HUES6 (cell line): ENCODE measurements around the gene AGPAT3.

Experiments used
- H3K27ac ChIP-seq: 2 replicates; pipeline ENCODE4 v1.7.0; 2013; ENCODE audit warnings: low read depth, mild to moderate bottlenecking, low read length, inconsistent platforms
- H3K27me3 ChIP-seq: 2 replicates; pipeline ENCODE4 v1.6.1; 2013; ENCODE audit warnings: low read length; ENCODE audit not compliant: control insufficient read depth, insufficient read depth
- H3K36me3 ChIP-seq: 2 replicates; pipeline ENCODE4 v1.6.1; 2013; ENCODE audit warnings: low read length; ENCODE audit not compliant: control insufficient read depth, insufficient read depth
- H3K4me1 ChIP-seq: 2 replicates; pipeline ENCODE4 v1.6.1; 2013; ENCODE audit warnings: low read length; ENCODE audit not compliant: control insufficient read depth, insufficient read depth
- H3K4me3 ChIP-seq: 2 replicates; pipeline ENCODE4 v1.5.1; 2013; ENCODE audit warnings: low read depth, low read length
- H3K9ac ChIP-seq: one replicate; pipeline ENCODE4 v1.6.1; 2013; ENCODE audit warnings: mild to moderate bottlenecking, low read length
- H3K9me3 ChIP-seq: 2 replicates; pipeline ENCODE4 v1.6.1; 2013; ENCODE audit warnings: low read depth, low read length; ENCODE audit not compliant: control insufficient read depth, insufficient read depth

The AGPAT3 gene

DNA sequence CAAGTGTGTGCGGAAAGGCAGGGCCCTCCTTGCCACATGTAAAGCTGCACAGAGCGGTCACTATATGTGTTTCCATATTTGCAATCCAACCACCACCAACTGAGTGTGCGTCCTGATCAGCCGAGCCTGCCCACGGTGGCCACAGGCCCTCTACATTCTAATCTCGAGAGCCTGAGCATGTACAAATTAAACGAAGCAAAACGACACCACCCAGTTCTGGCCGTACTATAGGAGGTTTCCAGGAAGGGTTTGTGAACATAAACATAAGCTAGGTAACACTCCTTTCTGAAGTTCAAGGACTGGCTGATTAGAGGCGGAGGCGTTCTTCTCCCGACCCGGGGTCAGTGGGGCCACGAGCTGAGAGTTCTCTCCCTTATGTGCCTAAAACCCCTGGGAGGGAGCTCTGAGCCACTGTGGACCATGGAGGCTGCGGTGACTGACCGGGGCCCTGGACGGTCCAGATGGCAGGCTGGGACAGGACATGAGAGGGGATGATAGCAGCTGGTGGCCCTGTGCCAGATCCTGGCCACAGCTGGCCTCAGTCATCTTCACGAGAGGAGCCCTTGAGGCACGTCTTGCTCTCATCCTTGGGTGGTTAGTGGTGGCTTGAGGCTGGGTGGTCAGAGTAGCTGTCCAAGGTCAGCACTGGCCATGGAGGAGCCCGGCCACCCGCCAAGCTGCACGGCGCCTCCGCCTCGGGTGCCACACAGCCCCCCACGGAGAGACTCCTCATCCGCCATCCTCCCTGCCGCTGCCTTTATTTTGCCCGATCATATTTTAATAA, 108.0 kb downstream of the AGPAT3 start:
- Histone ChIP-seq H3K27ac (no peak overlapping the region), H3K36me3 (peaks cover 3% of the 10 kb centered on the region; the same call in 1 of the 2 replicates), H3K27me3 (no peaks in the 10 kb centered on the region), H3K4me1 (no peaks in the 10 kb centered on the region), H3K4me3 (no peak overlapping the region), H3K9me3 (no peaks in the 10 kb centered on the region), H3K9ac (no peak overlapping the region)

DNA sequence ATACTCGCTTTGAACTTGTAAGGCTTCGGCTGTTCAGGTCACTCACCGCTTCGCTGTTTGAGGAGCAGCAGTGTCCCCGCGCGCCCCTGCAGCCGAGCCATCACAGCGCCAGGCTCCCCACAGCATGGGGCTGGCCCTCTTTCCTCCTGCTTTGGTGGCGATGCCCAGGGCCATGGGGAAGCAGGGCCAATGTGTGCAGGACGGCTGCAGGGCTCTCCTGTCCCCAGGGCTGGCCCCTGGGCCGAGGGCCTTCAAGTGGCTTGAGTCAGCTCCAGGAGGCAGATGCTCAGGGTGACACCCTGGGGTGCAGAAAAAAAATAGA, 108.6 kb downstream of the AGPAT3 start:
- H3K9me3 ChIP-seq, result no peaks in the 10 kb centered on the region
- H3K4me1 ChIP-seq, result no peaks in the 10 kb centered on the region
- no peaks in the 10 kb centered on the region for H3K27me3 ChIP-seq
- no peak overlapping the region for H3K9ac ChIP-seq
- H3K27ac ChIP-seq, result no peak overlapping the region
- no peak overlapping the region for H3K4me3 ChIP-seq
- peaks cover 3% of the 10 kb centered on the region; the same call in 1 of the 2 replicates for H3K36me3 ChIP-seq

DNA sequence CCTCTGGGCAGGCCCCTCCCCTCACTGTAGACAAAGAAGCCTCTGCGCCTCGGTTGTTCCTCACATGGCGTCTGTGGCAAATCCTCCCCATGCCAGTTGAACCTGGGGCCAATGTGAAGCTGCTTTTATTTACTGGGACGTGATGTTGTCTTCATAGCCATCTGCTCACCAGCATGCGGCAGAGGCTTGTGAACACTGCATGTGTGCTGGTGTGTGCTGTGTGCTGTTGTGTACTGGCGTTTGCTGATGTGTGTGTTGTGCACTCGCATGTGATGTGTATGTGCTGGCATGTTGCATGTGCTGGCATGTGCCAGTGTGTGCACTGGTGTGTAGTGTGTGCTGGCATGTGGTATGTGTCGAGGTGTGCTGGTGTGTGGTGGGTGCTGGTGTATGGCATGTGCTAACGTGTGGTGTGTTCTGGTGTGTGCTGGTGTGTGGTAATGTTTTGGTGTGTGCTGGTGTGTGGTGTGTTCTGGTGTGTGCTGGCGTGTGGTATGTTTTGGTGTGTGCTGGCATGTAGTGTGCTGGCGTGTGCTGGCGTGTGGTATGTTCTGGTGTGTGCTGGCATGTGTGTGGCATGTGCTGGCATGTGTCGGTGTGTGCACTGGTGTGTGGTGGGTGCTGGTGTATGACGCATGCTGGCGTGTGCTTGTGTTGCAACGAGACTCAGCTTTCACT, 109.9 kb downstream of the AGPAT3 start:
- Histone ChIP-seq H3K27ac (no peak overlapping the region), H3K9ac (no peak overlapping the region), H3K36me3 (no peaks in the 10 kb centered on the region)

DNA sequence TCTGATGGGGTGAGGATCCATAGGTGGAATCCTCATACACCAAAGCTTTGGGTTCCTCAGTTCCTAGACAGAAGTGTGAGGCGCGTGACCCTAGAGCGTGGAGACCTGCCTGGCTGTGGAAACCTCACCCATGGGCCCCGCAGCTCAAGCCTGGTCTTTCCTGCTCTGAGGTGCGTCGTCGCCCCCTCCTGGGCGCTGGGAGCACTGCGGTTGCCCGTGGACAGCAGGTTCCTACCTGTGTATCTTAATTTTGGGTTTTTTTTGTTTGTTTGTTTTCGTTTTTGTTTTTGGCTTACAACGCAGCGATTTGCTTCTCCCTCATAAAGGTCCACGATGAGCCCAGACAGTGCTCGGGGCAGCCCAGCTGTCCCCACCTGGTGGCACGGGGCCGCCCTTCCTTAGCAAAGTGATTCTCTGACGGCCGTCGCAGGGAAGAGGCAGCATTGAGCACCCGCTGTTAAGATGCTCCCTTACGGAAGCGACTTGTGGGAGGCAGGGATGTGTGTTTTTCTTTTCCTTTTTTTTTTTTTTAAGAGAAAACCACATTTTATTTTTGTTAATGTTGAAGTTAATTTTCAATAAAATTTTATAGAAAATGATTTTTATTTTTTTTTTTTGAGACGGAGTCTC, 110.6 kb downstream of the AGPAT3 start:
- Histone ChIP-seq H3K9me3 (no peaks in the 10 kb centered on the region), H3K4me3 (peak overlapping the region; percentile 28), H3K36me3 (no peaks in the 10 kb centered on the region), H3K9ac (no peak overlapping the region), H3K27me3 (no peaks in the 10 kb centered on the region), H3K4me1 (no peaks in the 10 kb centered on the region), H3K27ac (no peak overlapping the region)

More for the DNA sequence above, 109.9 kb downstream of the AGPAT3 start:
- Histone ChIP-seq H3K4me3 (no peak overlapping the region), H3K9me3 (no peaks in the 10 kb centered on the region), H3K4me1 (no peaks in the 10 kb centered on the region), H3K27me3 (no peaks in the 10 kb centered on the region)

DNA sequence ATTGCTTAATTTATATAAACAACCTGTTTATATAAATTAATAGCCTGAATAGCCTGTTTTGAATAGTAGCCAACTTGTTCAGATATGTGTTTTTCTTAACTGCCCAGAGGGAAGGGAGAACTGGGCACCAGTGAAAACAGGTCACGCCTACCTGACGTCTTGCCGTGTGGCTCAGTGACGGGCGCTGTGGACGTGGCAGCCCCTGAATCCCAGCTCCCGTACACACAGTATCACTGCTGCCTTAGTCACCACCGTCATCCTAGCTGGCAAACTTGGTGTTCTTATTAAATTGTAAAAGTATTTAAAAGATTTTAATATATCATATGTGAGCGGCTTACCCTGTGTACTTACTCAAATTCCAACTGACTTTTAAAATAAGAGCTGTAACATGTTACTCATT, 111.6 kb downstream of the AGPAT3 start:
- Histone ChIP-seq H3K36me3 (no peaks in the 10 kb centered on the region), H3K4me1 (peaks cover 3% of the 10 kb centered on the region; the same call in 1 of the 2 replicates), H3K9ac (no peak overlapping the region), H3K4me3 (no peak overlapping the region), H3K9me3 (no peaks in the 10 kb centered on the region), H3K27me3 (no peaks in the 10 kb centered on the region), H3K27ac (no peak overlapping the region)

DNA sequence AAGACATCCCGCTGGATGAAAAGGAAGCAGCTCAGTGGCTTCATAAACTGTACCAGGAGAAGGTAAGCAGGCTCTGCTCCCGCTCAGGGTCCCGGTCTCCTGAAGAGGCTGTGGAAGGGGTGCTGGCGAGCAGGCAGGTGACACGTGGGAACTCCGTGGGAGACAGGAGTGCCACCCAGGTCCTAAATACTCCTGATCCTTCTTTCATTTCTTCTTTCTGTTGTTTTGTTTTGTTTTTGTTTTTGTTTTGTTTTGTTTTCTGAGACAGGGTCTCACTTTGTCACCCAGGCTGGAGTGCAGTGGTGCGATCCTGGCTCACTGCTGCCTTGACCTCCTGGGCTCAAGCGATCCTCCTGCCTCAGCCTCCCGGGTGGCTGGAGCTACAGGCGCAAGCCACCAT, 113.0 kb downstream of the AGPAT3 start:
- Histone ChIP-seq H3K4me1 (peaks cover 8% of the 10 kb centered on the region; the same call in 1 of the 2 replicates), H3K27me3 (no peaks in the 10 kb centered on the region), H3K9ac (no peak overlapping the region), H3K9me3 (no peaks in the 10 kb centered on the region), H3K36me3 (no peaks in the 10 kb centered on the region), H3K27ac (no peak overlapping the region), H3K4me3 (no peak overlapping the region)

DNA sequence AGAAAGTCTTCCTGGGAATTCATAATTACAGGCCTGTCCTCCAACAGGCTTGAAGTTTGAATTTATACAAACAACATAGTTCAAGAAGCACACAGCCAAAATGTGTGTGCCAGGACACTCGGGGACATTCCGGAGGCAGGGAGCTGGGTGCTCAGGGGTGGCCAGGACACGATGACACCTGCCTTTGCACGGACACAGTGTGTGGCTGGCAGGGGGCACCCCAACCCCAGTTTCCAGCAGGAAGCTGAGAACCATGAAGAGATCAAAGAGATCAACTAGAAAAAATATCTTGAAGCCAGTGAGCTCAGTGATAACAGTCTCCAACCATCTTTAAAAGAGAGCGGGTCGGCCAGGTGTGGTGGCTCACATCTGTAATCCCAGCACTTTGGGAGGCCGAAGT, 114.6 kb downstream of the AGPAT3 start:
- H3K27me3 ChIP-seq, result no peaks in the 10 kb centered on the region
- no peak overlapping the region for H3K27ac ChIP-seq
- H3K36me3 ChIP-seq, result no peaks in the 10 kb centered on the region
- H3K4me3 ChIP-seq, result no peak overlapping the region
- H3K4me1 ChIP-seq, result peaks cover 8% of the 10 kb centered on the region; the same call in 1 of the 2 replicates
- H3K9ac ChIP-seq, result no peak overlapping the region
- H3K9me3 ChIP-seq, result no peaks in the 10 kb centered on the region

DNA sequence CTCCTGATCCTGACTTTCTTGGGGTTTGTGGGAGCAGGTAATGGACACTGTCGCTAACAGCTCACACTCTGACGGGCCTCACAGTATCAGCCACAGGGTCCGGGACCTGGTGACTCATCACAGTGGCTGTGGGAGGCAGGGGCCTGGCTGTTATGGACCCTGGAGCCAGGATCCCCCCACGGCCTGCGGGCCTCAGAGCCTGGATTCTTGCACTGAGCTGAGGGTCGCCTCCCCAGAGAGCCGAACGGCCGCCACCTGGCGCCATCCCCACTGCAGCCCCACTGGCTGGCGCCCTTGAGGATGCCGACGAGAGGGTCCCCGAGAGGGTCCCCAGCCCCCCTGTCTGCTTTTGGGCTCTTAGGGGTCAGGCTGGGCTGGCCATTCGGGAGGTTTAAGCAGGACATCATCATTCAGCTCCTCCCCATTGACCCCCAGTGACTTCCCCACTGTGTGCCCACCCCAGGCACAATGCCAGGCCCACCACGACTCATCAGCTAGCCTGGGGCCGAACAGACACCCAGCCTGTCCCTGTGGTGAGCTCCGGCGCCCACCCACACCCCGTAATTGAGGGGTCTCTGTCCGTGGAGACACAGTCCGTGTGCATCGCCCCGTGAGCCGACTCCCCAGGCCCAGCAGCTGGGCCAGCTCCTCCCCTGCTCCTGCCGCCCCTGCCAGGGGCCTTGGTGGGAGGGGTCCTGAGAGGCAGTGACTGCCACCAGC, 116.3 kb downstream of the AGPAT3 start:
- no peak overlapping the region for H3K9ac ChIP-seq
- no peaks in the 10 kb centered on the region for H3K9me3 ChIP-seq
- peaks cover 20% of the 10 kb centered on the region for H3K4me1 ChIP-seq
- H3K4me3 ChIP-seq, result no peak overlapping the region
- no peak overlapping the region for H3K27ac ChIP-seq
- no peaks in the 10 kb centered on the region for H3K36me3 ChIP-seq
- H3K27me3 ChIP-seq, result no peaks in the 10 kb centered on the region; the same call in 1 of the 2 replicates

DNA sequence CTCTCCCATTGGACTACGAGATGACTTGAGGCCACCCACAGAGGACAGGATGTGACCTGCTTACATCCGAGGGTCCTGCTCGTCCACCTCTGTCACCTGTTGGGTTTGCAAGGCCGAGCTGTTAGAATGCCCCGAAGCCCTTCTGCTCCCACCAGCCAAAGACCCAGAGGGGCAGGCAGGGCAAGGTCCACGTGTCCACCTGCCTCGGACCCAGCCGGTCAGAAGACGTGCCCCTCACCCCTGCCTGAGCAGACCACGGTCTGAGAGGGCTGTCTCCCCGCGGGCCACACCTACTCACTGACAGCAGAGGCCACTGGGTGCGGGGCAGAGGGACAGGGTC, 116.8 kb downstream of the AGPAT3 start:
- Histone ChIP-seq H3K36me3 (no peaks in the 10 kb centered on the region), H3K4me3 (no peak overlapping the region), H3K9ac (no peak overlapping the region), H3K27me3 (no peaks in the 10 kb centered on the region; the same call in 1 of the 2 replicates), H3K9me3 (no peaks in the 10 kb centered on the region), H3K27ac (0 out of 2 replicates have a peak overlapping the region, but pooled peaks have one; percentile 8), H3K4me1 (peaks cover 22% of the 10 kb centered on the region)

DNA sequence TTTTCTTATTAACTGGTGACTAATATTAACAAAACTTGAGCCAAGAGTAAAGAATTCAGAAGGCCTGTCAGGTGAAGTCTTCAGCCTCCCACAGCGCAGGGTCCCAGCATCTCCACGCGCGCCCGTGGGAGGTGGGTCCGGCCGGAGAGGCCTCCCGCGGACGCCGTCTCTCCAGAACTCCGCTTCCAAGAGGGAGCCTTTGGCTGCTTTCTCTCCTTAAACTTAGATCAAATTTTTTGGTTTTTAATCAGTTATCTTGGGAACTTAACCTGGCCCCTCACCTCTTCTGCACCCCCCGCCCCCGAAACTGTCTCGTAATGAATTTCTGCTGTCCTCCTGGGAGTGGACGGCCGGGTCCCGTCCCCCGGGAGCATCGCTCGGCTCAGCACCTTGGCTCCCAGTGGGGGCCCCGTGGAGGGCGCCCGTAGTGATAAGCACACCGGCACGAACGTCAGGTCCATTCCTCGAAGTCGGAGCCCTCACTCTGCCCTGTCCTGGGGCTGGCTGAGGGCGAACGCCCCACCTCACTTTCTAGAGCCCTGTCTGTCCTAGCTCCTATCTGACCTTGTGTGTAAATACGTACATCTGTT, 117.6 kb downstream of the AGPAT3 start:
- Histone ChIP-seq H3K9ac (no peak overlapping the region), H3K4me1 (peaks cover 22% of the 10 kb centered on the region), H3K27ac (no peak overlapping the region), H3K36me3 (no peaks in the 10 kb centered on the region), H3K27me3 (no peaks in the 10 kb centered on the region; the same call in 1 of the 2 replicates), H3K9me3 (no peaks in the 10 kb centered on the region), H3K4me3 (no peak overlapping the region)
